Measurements from ENCODE around the gene TPMT.

- TF ChIP-seq CTCF (IDR thresholded peaks at IDR 0.05): no peak
- no peak for TF ChIP-seq POLR2A (IDR thresholded peaks at IDR 0.05)
- no peak for TF ChIP-seq POLR2AphosphoS5 (IDR thresholded peaks at IDR 0.05; ENCODE audit: insufficient read depth in 1 of 2, low read depth in 1 of 2)
Measured at GRCh38 chr6:18162401-18162800, 7.5 kb upstream of the TPMT start.

Data from vagina (tissue), 2 donors.